Subcutaneous abdominal adipose tissue (tissue), 5 donors: ENCODE results near the gene LYZL1.

Source experiments
- H3K27ac ChIP-seq: one replicate; pipeline ENCODE4 v1.7.0; 2013; ENCODE audit warnings: low read depth, mild to moderate bottlenecking, inconsistent platforms, low read length, moderate library complexity
- H3K27me3 ChIP-seq, 5 donors: one replicate each; pipeline ENCODE4 v1.7.0; 2013; ENCODE audit warnings: low read length in 5 of 5, inconsistent platforms in 1 of 5; ENCODE audit not compliant: control insufficient read depth in 5 of 5, insufficient read depth in 4 of 5
- H3K36me3 ChIP-seq, 5 donors: one replicate each; pipeline ENCODE4 v1.7.0; 2013; ENCODE audit warnings: low read length in 5 of 5; ENCODE audit not compliant: control insufficient read depth in 5 of 5, insufficient read depth in 5 of 5
- H3K4me1 ChIP-seq, 5 donors: one replicate each; pipeline ENCODE4 v1.7.0; 2013; ENCODE audit warnings: low read length in 5 of 5, mild to moderate bottlenecking in 3 of 5, moderate library complexity in 1 of 5; ENCODE audit not compliant: control insufficient read depth in 5 of 5, insufficient read depth in 5 of 5
- H3K4me3 ChIP-seq, 5 donors: one replicate each; pipeline ENCODE4 v1.7.0; 2013; ENCODE audit warnings: low read length in 5 of 5, low read depth in 1 of 5
- H3K9ac ChIP-seq, 5 donors: one replicate each; pipeline ENCODE4 v1.7.0; 2013; ENCODE audit warnings: low read length in 5 of 5, mild to moderate bottlenecking in 4 of 5, moderate library complexity in 3 of 5
- H3K9me3 ChIP-seq, 5 donors: one replicate each; pipeline ENCODE4 v1.7.0; 2013; ENCODE audit warnings: low read length in 5 of 5; ENCODE audit not compliant: control insufficient read depth in 5 of 5
- donor health status: healthy.
- donor health status: healthy.
- donor health status: healthy.
- donor health status: healthy.
- donor health status: healthy.

Gene LYZL1

DNA sequence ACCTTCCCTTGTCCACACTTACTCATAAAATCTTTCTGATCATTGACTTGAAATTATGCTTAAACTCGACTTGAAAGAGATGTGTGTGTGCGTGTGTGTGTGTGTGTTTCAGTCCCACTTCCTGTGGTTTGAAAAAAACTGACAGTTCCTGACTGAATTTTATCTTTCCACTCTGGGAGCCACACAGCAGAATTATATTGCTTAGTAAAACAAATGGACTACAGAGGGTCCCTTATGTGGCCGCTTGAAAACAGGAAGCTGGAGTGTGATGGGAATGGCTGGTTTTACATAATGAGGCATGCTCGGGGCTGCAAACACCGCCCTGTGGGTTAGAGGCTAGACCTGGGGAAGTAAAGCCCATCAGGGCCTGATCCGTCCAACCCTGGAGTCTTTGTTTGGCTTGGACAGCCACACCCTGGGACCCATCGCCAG lies 54.8 kb downstream of the LYZL1 start:
- no peak overlapping the region for H3K9ac ChIP-seq
- peaks cover 0 to 20% (median 2%) of the 10 kb centered on the region in 5 donors for H3K4me1 ChIP-seq
- H3K27ac ChIP-seq = no peak overlapping the region
- no peak overlapping the region for H3K4me3 ChIP-seq
- H3K9me3 ChIP-seq = peaks cover 0 to 4% (median 0%) of the 10 kb centered on the region in 5 donors
- peaks cover 0 to 5% (median 0%) of the 10 kb centered on the region in 5 donors for H3K27me3 ChIP-seq
- H3K36me3 ChIP-seq = no peaks in the 10 kb centered on the region

DNA sequence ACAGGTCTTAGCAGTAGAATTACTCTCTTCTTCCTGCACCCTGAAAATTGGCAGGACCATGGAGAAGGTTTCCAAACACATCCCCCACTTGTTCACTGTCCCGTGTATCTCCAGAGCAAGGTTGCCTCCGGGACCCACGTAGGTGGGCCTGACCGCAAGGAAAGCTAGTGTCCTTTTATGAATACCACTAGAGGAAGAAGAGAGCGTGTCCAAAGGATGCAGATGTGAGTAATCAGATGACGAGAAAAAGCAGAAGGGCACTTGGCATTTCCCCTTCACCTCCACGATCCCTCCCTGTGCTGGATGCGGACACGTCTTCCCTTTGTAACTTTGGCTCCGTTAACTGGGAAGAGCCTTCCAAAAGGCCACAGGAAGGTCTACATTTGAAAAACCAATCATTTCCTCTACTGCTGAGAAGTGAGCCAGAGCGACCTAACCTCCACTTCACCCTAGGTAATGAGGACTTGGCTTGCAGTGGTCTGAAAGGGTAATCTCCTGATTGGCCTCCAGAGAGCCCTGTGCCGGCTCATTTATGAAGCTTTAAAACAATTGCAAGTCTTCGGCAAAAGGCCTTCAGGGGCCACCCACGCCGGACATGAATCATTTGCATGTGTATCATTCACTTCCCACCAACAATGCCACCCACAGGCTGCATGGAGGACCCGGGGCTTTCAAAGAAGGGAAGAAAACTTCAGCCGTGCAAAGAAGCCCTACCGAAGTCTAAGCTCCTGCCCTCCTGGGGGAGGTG lies 55.4 kb downstream of the LYZL1 start:
- Histone ChIP-seq H3K36me3 (no peaks in the 10 kb centered on the region), H3K4me1 (peaks cover 0 to 20% (median 3%) of the 10 kb centered on the region in 5 donors), H3K27ac (no peak overlapping the region), H3K9ac (no peak overlapping the region), H3K4me3 (no peak overlapping the region), H3K9me3 (peaks cover 0 to 4% (median 0%) of the 10 kb centered on the region in 5 donors), H3K27me3 (peaks cover 0 to 5% (median 0%) of the 10 kb centered on the region in 5 donors)

DNA sequence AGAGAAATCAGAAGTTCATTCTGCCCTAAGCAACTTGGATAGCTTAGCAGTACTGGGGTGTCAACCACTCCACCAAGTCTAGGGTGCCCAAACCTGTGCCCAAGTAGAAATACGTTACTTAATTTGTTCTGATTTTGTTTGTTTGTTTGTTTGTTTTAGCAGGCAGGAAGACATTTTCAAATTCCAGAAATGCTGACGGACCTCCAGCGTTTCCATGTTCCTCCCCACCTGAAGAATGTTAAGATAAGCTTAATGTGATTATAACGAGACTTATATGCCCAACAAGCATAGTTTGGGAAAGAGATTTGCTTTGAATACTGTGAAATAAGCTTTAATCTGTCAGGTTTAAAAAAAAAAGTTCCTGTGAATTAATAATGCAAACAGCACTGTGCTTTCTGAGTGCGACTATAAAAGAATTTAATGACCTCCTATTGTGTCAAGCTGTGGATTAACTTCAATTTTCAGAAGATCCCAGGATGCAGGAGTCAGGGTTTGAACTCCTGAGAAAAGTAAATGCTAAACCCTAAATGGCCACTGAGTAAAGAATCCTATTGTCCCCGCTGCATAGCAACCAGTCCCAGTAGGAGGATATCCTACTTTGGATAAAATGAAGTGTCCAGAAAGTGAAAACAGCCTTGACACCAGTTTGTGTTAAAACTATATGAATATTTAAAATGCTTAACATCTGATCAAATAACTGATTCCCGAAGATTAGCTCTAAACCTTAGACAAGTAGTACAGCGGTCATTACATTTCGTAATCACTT lies 56.5 kb downstream of the LYZL1 start:
- no peak overlapping the region for H3K4me3 ChIP-seq
- H3K9me3 ChIP-seq = peaks cover 0 to 4% (median 0%) of the 10 kb centered on the region in 5 donors
- no peak overlapping the region for H3K9ac ChIP-seq
- H3K36me3 ChIP-seq = no peaks in the 10 kb centered on the region
- H3K27me3 ChIP-seq = peaks cover 0 to 5% (median 0%) of the 10 kb centered on the region in 5 donors
- H3K4me1 ChIP-seq = peaks cover 0 to 20% (median 3%) of the 10 kb centered on the region in 5 donors
- H3K27ac ChIP-seq = no peak overlapping the region

DNA sequence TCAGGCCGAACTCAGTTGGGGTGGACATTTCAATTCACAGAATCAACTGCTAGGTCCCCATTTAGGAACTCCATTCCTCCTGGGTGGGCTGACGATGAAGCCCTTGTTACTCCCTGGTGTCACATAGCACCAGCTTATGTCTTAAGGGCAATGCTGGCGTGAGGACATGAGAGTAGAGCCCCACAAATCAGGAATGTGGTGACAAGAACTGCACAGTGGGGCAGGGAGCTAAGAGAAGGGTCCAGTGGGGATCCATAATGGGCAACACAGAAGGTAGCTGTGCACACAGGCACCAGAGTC lies 57.0 kb downstream of the LYZL1 start:
- Histone ChIP-seq H3K4me3 (no peak overlapping the region), H3K9me3 (peaks cover 0 to 4% (median 0%) of the 10 kb centered on the region in 5 donors), H3K4me1 (peaks cover 0 to 20% (median 3%) of the 10 kb centered on the region in 5 donors), H3K36me3 (no peaks in the 10 kb centered on the region), H3K27me3 (peaks cover 0 to 5% (median 0%) of the 10 kb centered on the region in 5 donors), H3K27ac (no peak overlapping the region), H3K9ac (no peak overlapping the region)

DNA sequence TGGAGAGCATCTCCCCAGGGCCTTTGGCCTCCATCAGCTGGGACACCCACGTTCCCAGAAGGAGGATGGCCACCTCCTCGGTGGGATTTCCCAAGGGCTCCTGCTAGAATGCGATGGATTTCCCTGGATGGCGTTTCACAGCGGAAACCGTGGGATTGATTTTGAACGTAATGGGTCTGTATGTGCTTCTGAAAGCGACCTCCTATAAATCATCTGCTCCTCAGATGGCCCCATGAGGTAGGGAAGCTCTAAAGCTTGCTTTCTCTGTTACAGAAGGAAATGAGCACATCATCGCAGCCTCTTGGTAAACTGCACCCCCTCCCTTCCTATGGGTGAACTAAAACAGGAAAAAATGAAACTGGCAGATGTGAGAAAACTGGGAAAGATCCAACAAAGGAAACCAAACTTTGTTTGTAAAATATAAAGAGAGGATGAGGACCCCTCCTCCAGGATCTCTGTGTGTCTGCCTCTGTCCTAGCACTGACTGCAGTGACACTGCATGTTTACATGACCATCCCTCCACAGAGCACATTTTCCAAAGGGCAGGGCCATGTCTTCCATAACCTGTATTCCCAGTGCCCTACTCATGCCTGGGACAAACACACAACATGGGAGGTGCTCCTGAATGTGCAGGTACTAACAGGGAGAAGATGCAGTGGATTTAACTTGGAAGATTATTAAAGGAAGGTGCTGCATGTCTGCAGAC lies 57.6 kb downstream of the LYZL1 start:
- H3K9ac ChIP-seq = no peak overlapping the region
- H3K4me3 ChIP-seq = no peak overlapping the region
- H3K36me3 ChIP-seq = no peaks in the 10 kb centered on the region
- H3K27me3 ChIP-seq = peaks cover 0 to 5% (median 0%) of the 10 kb centered on the region in 5 donors
- H3K9me3 ChIP-seq = no peaks in the 10 kb centered on the region
- H3K4me1 ChIP-seq = peaks cover 0 to 20% (median 3%) of the 10 kb centered on the region in 5 donors
- H3K27ac ChIP-seq = no peak overlapping the region

DNA sequence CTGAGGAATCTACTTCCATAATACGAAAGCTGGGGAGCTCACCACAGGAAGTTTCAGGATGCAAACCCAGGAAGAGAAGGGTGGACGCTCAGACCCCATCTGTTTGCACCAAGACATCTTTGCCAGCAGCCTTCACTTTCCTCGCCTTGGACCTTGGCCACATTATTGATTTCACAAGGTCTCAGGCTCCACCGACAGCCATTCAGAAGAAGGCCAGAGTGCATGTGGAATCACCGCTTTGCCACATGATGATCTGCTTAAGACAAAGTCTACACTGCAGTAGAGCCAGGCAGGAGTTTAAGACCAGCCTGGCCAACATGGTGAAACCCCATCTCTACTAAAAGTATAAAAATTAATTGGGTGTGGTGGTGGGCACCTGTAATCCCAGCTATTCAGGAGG lies 60.0 kb downstream of the LYZL1 start:
- H3K27ac ChIP-seq = no peak overlapping the region
- H3K9ac ChIP-seq = no peak overlapping the region
- H3K4me1 ChIP-seq = peaks cover 2 to 24% (median 13%) of the 10 kb centered on the region in 5 donors
- no peaks in the 10 kb centered on the region for H3K9me3 ChIP-seq
- peaks cover 0 to 5% (median 0%) of the 10 kb centered on the region in 5 donors for H3K27me3 ChIP-seq
- H3K36me3 ChIP-seq = no peaks in the 10 kb centered on the region
- H3K4me3 ChIP-seq = no peak overlapping the region

DNA sequence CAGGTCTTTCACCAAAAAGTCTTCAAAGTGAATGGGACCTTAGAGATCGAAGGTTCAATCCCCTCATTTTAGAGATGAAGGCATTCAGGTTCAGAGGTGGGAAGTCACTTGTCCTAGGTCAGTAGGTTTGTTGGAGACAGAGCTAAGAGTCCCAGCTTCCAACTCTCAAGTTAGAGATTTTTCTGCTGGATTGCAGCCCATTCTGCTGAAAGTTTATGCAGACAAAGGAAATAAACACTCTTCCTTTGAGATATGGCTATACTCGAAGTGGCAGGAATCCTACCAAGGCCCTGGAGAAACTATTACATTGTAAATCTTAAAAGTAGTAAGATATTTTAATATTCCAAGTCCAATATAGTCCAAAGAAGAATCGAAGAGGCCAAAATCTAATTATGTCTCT lies 64.4 kb downstream of the LYZL1 start:
- H3K27ac ChIP-seq = no peak overlapping the region
- H3K9ac ChIP-seq = no peak overlapping the region
- H3K9me3 ChIP-seq = no peaks in the 10 kb centered on the region
- H3K4me1 ChIP-seq = peaks cover 0 to 16% (median 10%) of the 10 kb centered on the region in 5 donors
- H3K4me3 ChIP-seq = no peak overlapping the region
- H3K36me3 ChIP-seq = no peaks in the 10 kb centered on the region
- H3K27me3 ChIP-seq = no peaks in the 10 kb centered on the region

DNA sequence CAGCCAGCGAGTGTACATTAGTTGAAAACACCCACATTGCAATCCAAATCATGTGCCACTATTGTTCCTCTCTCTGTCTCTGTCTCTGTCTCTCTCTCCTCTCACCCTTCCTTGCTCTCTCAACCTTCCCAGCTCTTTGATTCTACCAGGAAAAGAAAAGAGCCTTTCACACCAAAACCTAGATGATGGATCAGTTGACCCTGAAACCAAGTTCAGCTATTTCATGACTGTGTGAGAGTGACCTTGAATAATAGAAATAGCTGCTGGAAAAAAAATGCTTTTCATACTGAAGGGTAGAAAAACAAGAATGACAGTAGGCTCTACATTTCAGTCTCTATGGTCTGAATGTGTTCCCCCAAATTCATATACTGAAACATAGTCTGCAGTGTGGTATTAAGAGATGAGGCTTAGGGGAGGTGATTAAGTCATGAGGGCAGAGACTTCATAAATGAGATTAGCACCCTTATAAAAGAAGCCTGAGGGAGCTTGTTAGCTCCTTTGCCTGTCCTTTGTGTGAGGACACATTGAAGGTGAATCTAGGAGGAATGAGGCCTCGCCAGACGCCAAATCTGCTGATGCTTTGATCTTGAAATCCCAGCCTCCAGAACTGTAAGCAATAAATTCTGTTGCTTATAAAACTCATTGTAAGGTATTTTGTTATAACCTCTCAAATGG lies 65.2 kb downstream of the LYZL1 start:
- no peak overlapping the region for H3K27ac ChIP-seq

DNA sequence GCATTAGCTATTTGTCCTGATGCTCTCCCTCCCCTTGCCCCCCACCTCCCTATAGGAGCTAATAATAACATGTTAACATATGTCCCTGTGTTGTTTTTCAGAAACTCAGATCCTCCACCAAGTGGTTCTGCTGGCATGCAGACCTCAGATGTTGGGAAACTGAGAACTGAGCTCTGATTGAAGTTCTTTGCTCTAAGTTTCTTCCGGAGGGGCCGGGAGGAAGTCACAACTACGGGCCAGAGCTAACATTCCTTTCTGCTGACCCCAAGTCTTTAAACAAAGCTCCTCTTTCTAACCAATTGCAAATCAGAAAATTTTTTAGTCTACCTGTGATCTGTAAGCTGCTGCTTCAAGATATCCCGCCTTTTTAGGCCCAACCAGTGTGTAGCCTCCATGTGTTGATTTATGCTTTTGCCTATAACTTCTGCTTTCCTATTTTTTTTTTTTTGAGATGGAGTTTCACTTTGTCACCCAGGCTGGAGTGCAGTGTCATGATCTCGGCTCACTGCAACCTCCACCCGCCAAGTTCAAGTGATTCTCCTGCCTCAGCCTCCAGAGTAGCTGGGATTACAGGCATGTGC lies 66.6 kb downstream of the LYZL1 start:
- Histone ChIP-seq H3K9ac (no peak overlapping the region), H3K4me1 (peaks cover 0 to 16% (median 10%) of the 10 kb centered on the region in 5 donors), H3K4me3 (no peak overlapping the region), H3K27me3 (no peaks in the 10 kb centered on the region), H3K27ac (no peak overlapping the region), H3K36me3 (no peaks in the 10 kb centered on the region), H3K9me3 (no peaks in the 10 kb centered on the region)

More for the DNA sequence above, 65.2 kb downstream of the LYZL1 start:
- Histone ChIP-seq H3K27me3 (no peaks in the 10 kb centered on the region), H3K9me3 (no peaks in the 10 kb centered on the region), H3K36me3 (no peaks in the 10 kb centered on the region), H3K4me1 (peaks cover 0 to 16% (median 10%) of the 10 kb centered on the region in 5 donors), H3K9ac (no peak overlapping the region), H3K4me3 (no peak overlapping the region)
